ENCODE results near the gene IL18BP. TPM values are rescaled to one million over a fixed set of nuclear protein-coding genes. Genes with fewer than 3 reads are reported as not detected.

IL18BP gene
- total and polyA plus RNA-seq, 2 donors (not counting 1 experiment from before 2014, with no cell fraction given): 2.5 to 5.3 TPM

GRCh38 chr11:72026090-72026489, 27.4 kb downstream of the IL18BP start:
- DNase-seq (ENCODE audit: low read depth in 2 of 2): no peak
- no peak overlapping the region for H3K9ac ChIP-seq (ENCODE audit: insufficient read depth, low read length)
- H4K20me1 ChIP-seq (ENCODE audit: control insufficient read depth, extremely low read depth, insufficient read depth, low read length): no peaks in the 10 kb centered on the region
- no peak for TF ChIP-seq EZH2 (IDR thresholded peaks at IDR 0.05; ENCODE audit: low read length, missing control alignments)
- TF ChIP-seq, protein P1, sequence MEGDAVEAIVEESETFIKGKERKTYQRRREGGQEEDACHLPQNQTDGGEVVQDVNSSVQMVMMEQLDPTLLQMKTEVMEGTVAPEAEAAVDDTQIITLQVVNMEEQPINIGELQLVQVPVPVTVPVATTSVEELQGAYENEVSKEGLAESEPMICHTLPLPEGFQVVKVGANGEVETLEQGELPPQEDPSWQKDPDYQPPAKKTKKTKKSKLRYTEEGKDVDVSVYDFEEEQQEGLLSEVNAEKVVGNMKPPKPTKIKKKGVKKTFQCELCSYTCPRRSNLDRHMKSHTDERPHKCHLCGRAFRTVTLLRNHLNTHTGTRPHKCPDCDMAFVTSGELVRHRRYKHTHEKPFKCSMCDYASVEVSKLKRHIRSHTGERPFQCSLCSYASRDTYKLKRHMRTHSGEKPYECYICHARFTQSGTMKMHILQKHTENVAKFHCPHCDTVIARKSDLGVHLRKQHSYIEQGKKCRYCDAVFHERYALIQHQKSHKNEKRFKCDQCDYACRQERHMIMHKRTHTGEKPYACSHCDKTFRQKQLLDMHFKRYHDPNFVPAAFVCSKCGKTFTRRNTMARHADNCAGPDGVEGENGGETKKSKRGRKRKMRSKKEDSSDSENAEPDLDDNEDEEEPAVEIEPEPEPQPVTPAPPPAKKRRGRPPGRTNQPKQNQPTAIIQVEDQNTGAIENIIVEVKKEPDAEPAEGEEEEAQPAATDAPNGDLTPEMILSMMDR (conservative IDR thresholded peaks at IDR 0.05 in 1 of 2, IDR thresholded peaks at IDR 0.05 in 1 of 2; ENCODE audit: low read depth in 1 of 2, low read length in 2 of 2): no peak
- no peaks in the 10 kb centered on the region for H3K9me3 ChIP-seq (ENCODE audit: control insufficient read depth, insufficient read depth, low read depth, low read length)
- peaks cover 33% of the 10 kb centered on the region for H3K79me2 ChIP-seq (ENCODE audit: control insufficient read depth, insufficient read depth, low read length)
- H3K27ac ChIP-seq (ENCODE audit: insufficient read depth, low read length): peak overlapping the region; percentile 77
- H3K4me1 ChIP-seq (ENCODE audit: control insufficient read depth, extremely low read depth, insufficient read depth, low read length): peaks cover 8% of the 10 kb centered on the region
- H3K4me3 ChIP-seq (replicated peaks in 1 of 4; ENCODE audit: control extremely low read depth in 1 of 4, insufficient read depth in 1 of 4, low read depth in 3 of 4, low read length in 4 of 4): no peak overlapping the region
- H2AFZ ChIP-seq (ENCODE audit: low read length): no peak overlapping the region
- no peaks in the 10 kb centered on the region for H3K27me3 ChIP-seq (ENCODE audit: control insufficient read depth, insufficient read depth, low read length)
- H3K36me3 ChIP-seq (ENCODE audit: control insufficient read depth, insufficient read depth, low read length): peaks cover 17% of the 10 kb centered on the region
- H3K4me2 ChIP-seq (ENCODE audit: extremely low read depth, insufficient read depth, low read length): no peak overlapping the region

DNA sequence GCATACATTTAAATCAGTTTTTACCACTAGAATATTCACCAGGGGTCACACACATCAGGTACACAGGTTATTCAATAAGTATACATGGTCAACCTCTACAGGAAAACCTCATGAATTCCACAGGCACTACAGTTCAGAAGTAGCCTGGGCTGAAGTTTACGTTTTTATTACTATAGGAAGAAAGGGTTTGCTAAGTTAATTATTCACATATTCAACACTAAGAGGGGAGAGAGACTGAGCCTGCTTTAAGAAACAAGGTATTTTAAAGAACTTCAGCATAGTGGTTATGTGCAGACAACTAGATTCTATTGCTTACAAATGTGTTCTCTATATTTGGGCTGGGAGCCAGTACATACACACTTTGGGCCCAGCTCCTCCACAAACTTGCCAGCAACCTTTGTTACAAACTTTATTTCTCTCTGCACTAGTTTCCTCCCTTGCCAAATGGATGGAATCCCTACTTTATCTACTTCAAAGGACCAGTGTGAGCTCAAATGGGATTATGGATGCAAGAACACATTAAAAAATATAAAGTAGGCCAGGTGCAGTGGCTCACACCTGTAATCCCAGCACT, 31.9 kb downstream of the IL18BP start:
- no peaks in the 10 kb centered on the region for H3K27me3 ChIP-seq (ENCODE audit: control insufficient read depth, insufficient read depth, low read length)
- no peak overlapping the region for H2AFZ ChIP-seq (ENCODE audit: low read length)
- no peak overlapping the region for H3K9ac ChIP-seq (ENCODE audit: insufficient read depth, low read length)
- peaks cover 7% of the 10 kb centered on the region for H3K36me3 ChIP-seq (ENCODE audit: control insufficient read depth, insufficient read depth, low read length)
- peaks cover 54% of the 10 kb centered on the region for H3K79me2 ChIP-seq (ENCODE audit: control insufficient read depth, insufficient read depth, low read length)
- DNase-seq (ENCODE audit: low read depth in 2 of 2): no peak
- H3K4me3 ChIP-seq (replicated peaks in 1 of 4; ENCODE audit: control extremely low read depth in 1 of 4, insufficient read depth in 1 of 4, low read depth in 3 of 4, low read length in 4 of 4): no peak overlapping the region
- no peak for TF ChIP-seq EZH2 (IDR thresholded peaks at IDR 0.05; ENCODE audit: low read length, missing control alignments)
- TF ChIP-seq, protein P1 (conservative IDR thresholded peaks at IDR 0.05 in 1 of 2, IDR thresholded peaks at IDR 0.05 in 1 of 2; ENCODE audit: low read depth in 1 of 2, low read length in 2 of 2): no peak
- H3K4me2 ChIP-seq (ENCODE audit: extremely low read depth, insufficient read depth, low read length): no peak overlapping the region
- peaks cover 6% of the 10 kb centered on the region for H3K4me1 ChIP-seq (ENCODE audit: control insufficient read depth, extremely low read depth, insufficient read depth, low read length)
- no peaks in the 10 kb centered on the region for H4K20me1 ChIP-seq (ENCODE audit: control insufficient read depth, extremely low read depth, insufficient read depth, low read length)
- no peaks in the 10 kb centered on the region for H3K9me3 ChIP-seq (ENCODE audit: control insufficient read depth, insufficient read depth, low read depth, low read length)
- no peak overlapping the region for H3K27ac ChIP-seq (ENCODE audit: insufficient read depth, low read length)

- H3K27me3 ChIP-seq (ENCODE audit: control insufficient read depth, insufficient read depth, low read length): no peaks in the 10 kb centered on the region
- peaks cover 8% of the 10 kb centered on the region for H3K4me1 ChIP-seq (ENCODE audit: control insufficient read depth, extremely low read depth, insufficient read depth, low read length)
- no peak overlapping the region for H3K9ac ChIP-seq (ENCODE audit: insufficient read depth, low read length)
- peaks cover 71% of the 10 kb centered on the region for H3K79me2 ChIP-seq (ENCODE audit: control insufficient read depth, insufficient read depth, low read length)
- TF ChIP-seq EZH2 (IDR thresholded peaks at IDR 0.05; ENCODE audit: low read length, missing control alignments): no peak
- TF ChIP-seq, protein P1 (conservative IDR thresholded peaks at IDR 0.05 in 1 of 2, IDR thresholded peaks at IDR 0.05 in 1 of 2; ENCODE audit: low read depth in 1 of 2, low read length in 2 of 2): no peak
- H3K4me2 ChIP-seq (ENCODE audit: extremely low read depth, insufficient read depth, low read length): no peak overlapping the region
- no peak overlapping the region for H3K27ac ChIP-seq (ENCODE audit: insufficient read depth, low read length)
- H2AFZ ChIP-seq (ENCODE audit: low read length): no peak overlapping the region
- DNase-seq (ENCODE audit: low read depth in 2 of 2): no peak
- no peaks in the 10 kb centered on the region for H4K20me1 ChIP-seq (ENCODE audit: control insufficient read depth, extremely low read depth, insufficient read depth, low read length)
- no peaks in the 10 kb centered on the region for H3K9me3 ChIP-seq (ENCODE audit: control insufficient read depth, insufficient read depth, low read depth, low read length)
- H3K4me3 ChIP-seq (replicated peaks in 1 of 4; ENCODE audit: control extremely low read depth in 1 of 4, insufficient read depth in 1 of 4, low read depth in 3 of 4, low read length in 4 of 4): no peak overlapping the region
- H3K36me3 ChIP-seq (ENCODE audit: control insufficient read depth, insufficient read depth, low read length): no peaks in the 10 kb centered on the region
These were observed 38.0 kb downstream of the IL18BP start for GRCh38 chr11:72036687-72037086.
